Measurements from ENCODE around the gene TMIGD3. TPM values are rescaled to one million over a fixed set of nuclear protein-coding genes. Genes with fewer than 3 reads are reported as not detected.

Gene TMIGD3
- total and polyA plus RNA-seq, 7 experiments from 2014 or later = 0.41 TPM; not detected in 6

DNA sequence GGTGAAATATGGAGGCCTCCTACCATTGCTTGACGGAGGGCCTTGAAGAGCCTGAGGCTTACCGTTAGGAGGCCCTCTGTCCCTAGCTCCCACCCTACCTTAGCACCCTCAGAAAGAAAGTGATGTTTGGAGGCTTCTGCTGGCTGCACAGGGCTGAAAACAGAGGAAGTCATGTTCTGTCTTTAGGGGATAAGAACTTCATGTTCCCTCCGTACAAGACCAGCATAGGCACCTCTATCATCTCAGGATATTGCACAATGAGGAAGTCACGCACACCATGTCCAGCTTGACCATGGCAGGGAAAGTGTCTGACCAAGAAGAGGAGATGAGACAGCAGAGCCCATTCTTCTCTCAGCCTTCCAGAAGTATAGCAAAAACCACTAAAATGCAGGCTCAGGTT is 13.8 kb downstream of the TMIGD3 start:
- peak; percentile 65 for ATAC-seq

DNA sequence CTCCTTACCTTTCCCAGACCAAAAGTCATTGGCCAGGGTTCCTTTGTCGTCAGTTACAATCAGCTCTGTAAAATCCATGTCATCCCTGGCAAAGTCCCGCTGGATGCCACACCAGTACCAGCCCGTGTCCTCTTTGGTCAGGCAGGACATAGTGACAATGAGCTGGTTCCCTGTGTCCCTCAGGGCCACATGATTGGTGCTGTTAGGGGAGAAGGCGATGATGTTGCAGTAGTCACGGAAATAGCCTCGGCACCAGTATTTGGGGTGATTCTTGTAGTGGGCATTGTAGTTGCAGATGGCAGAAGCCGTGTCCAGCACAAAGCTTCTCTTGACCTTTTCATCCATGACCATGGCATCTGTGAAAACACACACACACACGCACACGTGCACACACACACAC is 14.8 kb downstream of the TMIGD3 start:
- ChIA-PET POLR2A (interaction anchor here (3.8 kb wide), 1 partner anchor 19 kb away, joined by 12 read pairs; no protein-coding TSS in a partner anchor), CTCF (no interaction called here)
- peaks cover 0 to 6% (median 0%) of the 10 kb centered on the region in 11 donors for H3K9me3 Mint-ChIP-seq
- Histone ChIP-seq H3K27me3 (ENCODE audit: control insufficient read depth in 2 of 2, insufficient read depth in 2 of 2, low read length in 2 of 2) (no peaks in the 10 kb centered on the region), H3K4me1 (ENCODE audit: control insufficient read depth in 2 of 2, insufficient read depth in 2 of 2, low read length in 2 of 2) (no peaks in the 10 kb centered on the region), H3K27ac (ENCODE audit: low read depth, low read length) (no peak overlapping the region), H3K36me3 (ENCODE audit: control insufficient read depth in 2 of 3, insufficient read depth in 3 of 3, low read length in 3 of 3) (no peaks in the 10 kb centered on the region), H3K4me3 (ENCODE audit: low read length) (no peak overlapping the region), H3K9me3 (ENCODE audit: control insufficient read depth in 2 of 3, low read length in 3 of 3) (no peaks in the 10 kb centered on the region)
- H3K4me1 Mint-ChIP-seq = peaks cover 0 to 11% (median 2%) of the 10 kb centered on the region in 7 donors
- peaks cover 0 to 3% (median 0%) of the 10 kb centered on the region in 5 donors for H3K36me3 Mint-ChIP-seq
- H3K27me3 Mint-ChIP-seq = peaks cover 0 to 7% (median 0%) of the 10 kb centered on the region in 5 donors
- intact Hi-C loops (cut with micrococcal nuclease) = no loop called here
- ATAC-seq (no peak), DNase-seq (no peak)
- no peak overlapping the region for H3K27ac Mint-ChIP-seq
- no peak overlapping the region for H3K4me3 Mint-ChIP-seq

More for the DNA sequence above, 13.8 kb downstream of the TMIGD3 start:
- Mint-ChIP-seq H3K4me3 (no peak overlapping the region), H3K9me3 (peaks cover 0 to 11% (median 0%) of the 10 kb centered on the region in 11 donors), H3K4me1 (peaks cover 0 to 6% (median 0%) of the 10 kb centered on the region in 7 donors), H3K27ac (no peak overlapping the region), H3K36me3 (peaks cover 0 to 11% (median 0%) of the 10 kb centered on the region in 5 donors), H3K27me3 (peaks cover 0 to 11% (median 0%) of the 10 kb centered on the region in 5 donors)
- DNase-seq = no peak
- no peaks in the 10 kb centered on the region for H3K9me3 ChIP-seq (ENCODE audit: control insufficient read depth in 2 of 3, low read length in 3 of 3)
- intact Hi-C loops (cut with micrococcal nuclease) = no loop called here
- no peaks in the 10 kb centered on the region for H3K36me3 ChIP-seq (ENCODE audit: control insufficient read depth in 2 of 3, insufficient read depth in 3 of 3, low read length in 3 of 3)
- H3K4me3 ChIP-seq (ENCODE audit: low read length) = no peak overlapping the region
- H3K4me1 ChIP-seq (ENCODE audit: control insufficient read depth in 2 of 2, insufficient read depth in 2 of 2, low read length in 2 of 2) = no peaks in the 10 kb centered on the region
- CTCF ChIA-PET = interaction anchor here (1.4 kb wide), 1 partner anchor 9 kb away, joined by 5 read pairs; no protein-coding TSS in a partner anchor
- POLR2A ChIA-PET = interaction anchor here (3.8 kb wide), 1 partner anchor 18 kb away, joined by 12 read pairs; no protein-coding TSS in a partner anchor
- H3K27me3 ChIP-seq (ENCODE audit: control insufficient read depth in 2 of 2, insufficient read depth in 2 of 2, low read length in 2 of 2) = no peaks in the 10 kb centered on the region
- no peak overlapping the region for H3K27ac ChIP-seq (ENCODE audit: low read depth, low read length)

DNA sequence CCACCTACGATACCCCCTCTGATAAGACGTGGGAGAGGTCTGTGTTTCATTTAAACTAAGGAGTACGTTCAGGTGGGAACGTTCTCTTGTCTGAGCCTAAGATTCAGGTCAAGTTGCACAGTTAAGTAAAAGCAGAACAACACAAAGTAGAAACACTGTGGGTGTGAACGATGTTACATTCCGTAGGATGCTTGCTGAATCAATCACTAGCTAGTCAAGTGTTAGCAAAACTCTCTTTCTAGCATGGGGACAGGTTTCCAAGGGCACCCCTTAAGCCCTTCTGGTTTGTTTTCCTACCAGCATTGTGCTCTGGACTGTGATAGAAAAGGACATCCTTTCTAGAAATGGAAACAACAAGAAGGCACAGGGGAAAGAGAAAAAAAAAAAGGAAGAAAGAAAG is 16.3 kb downstream of the TMIGD3 start:
- intact Hi-C loops (cut with micrococcal nuclease) = no loop called here

DNA sequence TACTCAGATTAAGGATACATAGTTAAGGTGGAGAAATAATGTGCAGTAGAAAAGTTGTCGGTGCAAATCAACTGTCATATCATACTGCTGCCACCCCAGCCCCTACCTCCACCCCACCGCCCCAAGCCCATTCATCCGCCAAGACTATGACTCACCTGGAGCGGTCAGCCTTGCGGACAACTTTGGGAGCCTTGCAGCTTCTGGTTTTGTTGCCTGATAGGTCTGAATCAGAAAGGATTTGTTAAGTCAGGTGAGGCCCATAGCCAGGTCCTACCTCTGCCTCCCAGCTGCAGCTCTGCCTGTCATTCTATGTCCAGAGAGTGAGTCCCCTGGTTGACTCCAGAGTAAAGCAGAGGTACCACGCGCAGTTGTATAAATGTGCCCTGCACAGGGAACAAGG is 17.0 kb downstream of the TMIGD3 start:
- peaks cover 0 to 12% (median 0%) of the 10 kb centered on the region in 5 donors for H3K27me3 Mint-ChIP-seq
- Histone ChIP-seq H3K27ac (ENCODE audit: low read depth, low read length) (no peak overlapping the region), H3K4me3 (ENCODE audit: low read length) (no peak overlapping the region), H3K9me3 (ENCODE audit: control insufficient read depth in 2 of 3, low read length in 3 of 3) (no peaks in the 10 kb centered on the region), H3K4me1 (ENCODE audit: control insufficient read depth in 2 of 2, insufficient read depth in 2 of 2, low read length in 2 of 2) (no peaks in the 10 kb centered on the region), H3K36me3 (ENCODE audit: control insufficient read depth in 2 of 3, insufficient read depth in 3 of 3, low read length in 3 of 3) (no peaks in the 10 kb centered on the region), H3K27me3 (ENCODE audit: control insufficient read depth in 2 of 2, insufficient read depth in 2 of 2, low read length in 2 of 2) (no peaks in the 10 kb centered on the region)
- H3K4me1 Mint-ChIP-seq = peaks cover 7 to 28% (median 17%) of the 10 kb centered on the region in 7 donors
- no peak overlapping the region for H3K27ac Mint-ChIP-seq
- no peak for ATAC-seq
- no peaks in the 10 kb centered on the region for H3K9me3 Mint-ChIP-seq
- no peaks in the 10 kb centered on the region for H3K36me3 Mint-ChIP-seq
- H3K4me3 Mint-ChIP-seq = no peak overlapping the region
- DNase-seq = no peak
- CTCF ChIA-PET = interaction anchor here (0.9 to 1.7 kb wide), 2 partner anchors 22 to 282 kb away, joined by 4 read pairs; no protein-coding TSS in a partner anchor
- intact Hi-C loops (cut with micrococcal nuclease) = no loop called here
- POLR2A ChIA-PET = interaction anchor here (0.6 to 0.7 kb wide), 3 partner anchors 31 to 216 kb away, joined by 3 to 4 read pairs (median 3); no protein-coding TSS in a partner anchor

More for the DNA sequence above, 16.3 kb downstream of the TMIGD3 start:
- peaks cover 4 to 21% (median 13%) of the 10 kb centered on the region in 7 donors for H3K4me1 Mint-ChIP-seq
- ATAC-seq (no peak), DNase-seq (no peak)
- H3K9me3 ChIP-seq (ENCODE audit: control insufficient read depth in 2 of 3, low read length in 3 of 3) = no peaks in the 10 kb centered on the region
- ChIA-PET POLR2A (no interaction called here), CTCF (interaction anchor here (0.7 to 1.7 kb wide), 3 partner anchors 21 to 857 kb away, joined by 3 to 4 read pairs (median 3); partner anchors contain the start of gene DDX20)
- no peaks in the 10 kb centered on the region for H3K36me3 Mint-ChIP-seq
- H3K4me1 ChIP-seq (ENCODE audit: control insufficient read depth in 2 of 2, insufficient read depth in 2 of 2, low read length in 2 of 2) = no peaks in the 10 kb centered on the region
- H3K27me3 ChIP-seq (ENCODE audit: control insufficient read depth in 2 of 2, insufficient read depth in 2 of 2, low read length in 2 of 2) = no peaks in the 10 kb centered on the region
- H3K27ac Mint-ChIP-seq = no peak overlapping the region
- H3K27me3 Mint-ChIP-seq = peaks cover 0 to 9% (median 0%) of the 10 kb centered on the region in 5 donors
- H3K4me3 Mint-ChIP-seq = no peak overlapping the region
- H3K36me3 ChIP-seq (ENCODE audit: control insufficient read depth in 2 of 3, insufficient read depth in 3 of 3, low read length in 3 of 3) = no peaks in the 10 kb centered on the region
- no peak overlapping the region for H3K27ac ChIP-seq (ENCODE audit: low read depth, low read length)
- H3K9me3 Mint-ChIP-seq = peaks cover 0 to under 1% (median 0%) of the 10 kb centered on the region in 11 donors
- no peak overlapping the region for H3K4me3 ChIP-seq (ENCODE audit: low read length)

DNA sequence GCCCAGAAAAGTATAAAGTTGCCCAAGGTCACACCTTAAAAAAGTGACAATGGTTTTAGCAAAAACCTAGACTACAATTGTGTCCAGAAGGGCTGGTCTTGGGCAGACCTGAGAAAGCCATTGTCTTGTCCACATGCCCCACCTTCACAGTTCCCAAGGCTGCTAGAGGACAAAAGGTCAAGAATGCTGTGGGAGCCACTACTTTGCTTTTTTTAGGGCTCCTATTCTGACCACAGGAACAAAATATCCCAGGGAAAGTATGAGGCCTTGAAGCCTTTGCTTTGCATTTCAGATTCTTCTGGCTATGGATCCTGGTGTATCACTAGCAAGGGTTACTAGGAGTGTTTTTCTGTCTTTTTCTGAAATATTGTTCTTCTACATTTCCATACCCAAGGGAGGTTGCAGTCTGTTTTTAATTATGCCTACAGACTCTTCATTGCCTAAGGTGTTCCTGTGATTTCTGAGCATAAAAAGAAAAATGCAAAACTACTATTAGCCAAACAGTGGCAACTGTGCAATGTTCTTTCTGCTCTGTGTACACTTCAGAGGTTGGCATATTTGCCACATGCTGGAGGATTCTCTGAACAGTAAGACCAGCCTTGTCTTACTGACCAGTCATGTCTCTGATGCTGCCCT is 18.9 kb downstream of the TMIGD3 start:
- Histone ChIP-seq H3K9me3 (ENCODE audit: control insufficient read depth in 2 of 3, low read length in 3 of 3) (no peaks in the 10 kb centered on the region), H3K4me1 (ENCODE audit: control insufficient read depth in 2 of 2, insufficient read depth in 2 of 2, low read length in 2 of 2) (no peaks in the 10 kb centered on the region), H3K4me3 (ENCODE audit: low read length) (no peak overlapping the region), H3K27me3 (ENCODE audit: control insufficient read depth in 2 of 2, insufficient read depth in 2 of 2, low read length in 2 of 2) (no peaks in the 10 kb centered on the region), H3K27ac (ENCODE audit: low read depth, low read length) (no peak overlapping the region), H3K36me3 (ENCODE audit: control insufficient read depth in 2 of 3, insufficient read depth in 3 of 3, low read length in 3 of 3) (no peaks in the 10 kb centered on the region)
- no peak overlapping the region for H3K27ac Mint-ChIP-seq
- H3K9me3 Mint-ChIP-seq = no peaks in the 10 kb centered on the region
- ChIA-PET CTCF (interaction anchor here (1.0 kb wide), 2 partner anchors 18 to 23 kb away, joined by 3 to 4 read pairs; partner anchors contain the start of genes ADORA3 and TMIGD3), POLR2A (no interaction called here)
- intact Hi-C loops (cut with micrococcal nuclease) = loop anchor here (5.0 kb wide), 2 partner anchors 888 to 983 kb away; no protein-coding TSS in a partner anchor
- H3K4me1 Mint-ChIP-seq = peaks cover 14 to 43% (median 26%) of the 10 kb centered on the region in 7 donors
- H3K36me3 Mint-ChIP-seq = no peaks in the 10 kb centered on the region
- ATAC-seq (no peak), DNase-seq (no peak)
- peaks cover 0 to 19% (median 0%) of the 10 kb centered on the region in 5 donors for H3K27me3 Mint-ChIP-seq
- H3K4me3 Mint-ChIP-seq = no peak overlapping the region

DNA sequence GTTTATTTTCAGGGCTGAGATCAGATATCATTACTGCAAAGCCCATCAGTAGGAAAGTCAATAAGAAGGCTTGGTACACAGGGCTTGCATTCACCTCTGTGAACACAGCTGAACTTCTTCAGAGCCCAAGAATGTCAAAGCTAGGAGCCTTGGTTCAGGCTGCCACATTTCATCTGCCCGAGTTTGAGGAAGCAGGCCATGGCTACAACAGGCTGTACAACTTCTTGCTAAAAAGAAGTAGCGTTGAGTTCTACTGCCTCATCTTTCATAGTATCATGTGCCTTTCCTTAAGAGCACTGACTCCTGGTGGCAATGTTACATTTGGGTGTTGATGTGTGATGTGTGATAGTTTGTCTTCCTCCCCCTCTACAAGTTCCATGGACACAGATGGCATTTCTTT is 19.6 kb downstream of the TMIGD3 start:
- H3K36me3 Mint-ChIP-seq = no peaks in the 10 kb centered on the region
- ATAC-seq (no peak), DNase-seq (no peak)
- H3K4me3 Mint-ChIP-seq = no peak overlapping the region
- H3K27me3 ChIP-seq (ENCODE audit: control insufficient read depth in 2 of 2, insufficient read depth in 2 of 2, low read length in 2 of 2) = no peaks in the 10 kb centered on the region
- H3K27ac ChIP-seq (ENCODE audit: low read depth, low read length) = no peak overlapping the region
- intact Hi-C loops (cut with micrococcal nuclease) = loop anchor here (5.0 kb wide), 2 partner anchors 888 to 983 kb away; no protein-coding TSS in a partner anchor
- H3K27me3 Mint-ChIP-seq = peaks cover 0 to 20% (median 0%) of the 10 kb centered on the region in 5 donors
- POLR2A ChIA-PET = interaction anchor here (1.0 kb wide), 1 partner anchor 26 kb away, joined by 3 read pairs; no protein-coding TSS in a partner anchor
- CTCF ChIA-PET = interaction anchor here (1.0 kb wide), 2 partner anchors 19 to 24 kb away, joined by 3 to 4 read pairs; partner anchors contain the start of genes ADORA3 and TMIGD3
- peaks cover 0 to 4% of the 10 kb centered on the region in 2 donors for H3K4me1 ChIP-seq (ENCODE audit: control insufficient read depth in 2 of 2, insufficient read depth in 2 of 2, low read length in 2 of 2)
- no peaks in the 10 kb centered on the region for H3K9me3 Mint-ChIP-seq
- no peaks in the 10 kb centered on the region for H3K9me3 ChIP-seq (ENCODE audit: control insufficient read depth in 2 of 3, low read length in 3 of 3)
- H3K4me3 ChIP-seq (ENCODE audit: low read length) = no peak overlapping the region
- peaks cover 14 to 46% (median 30%) of the 10 kb centered on the region in 7 donors for H3K4me1 Mint-ChIP-seq
- H3K36me3 ChIP-seq (ENCODE audit: control insufficient read depth in 2 of 3, insufficient read depth in 3 of 3, low read length in 3 of 3) = no peaks in the 10 kb centered on the region
- no peak overlapping the region for H3K27ac Mint-ChIP-seq

All from naive thymus-derived CD4-positive, alpha-beta T cell (primary cell).